ENCODE data around the gene UNC13D. TPM values are rescaled to one million over a fixed set of nuclear protein-coding genes. Genes with fewer than 3 reads are reported as not detected.
"Not testable (repeated sequence)": the region's sequence is repeated elsewhere in the genome, so short reads cannot be mapped to it uniquely, and the experiment has no call there.

Gene UNC13D
- total and polyA plus RNA-seq, 10 donors, result 36.4 to 187 (median 120) TPM

DNA sequence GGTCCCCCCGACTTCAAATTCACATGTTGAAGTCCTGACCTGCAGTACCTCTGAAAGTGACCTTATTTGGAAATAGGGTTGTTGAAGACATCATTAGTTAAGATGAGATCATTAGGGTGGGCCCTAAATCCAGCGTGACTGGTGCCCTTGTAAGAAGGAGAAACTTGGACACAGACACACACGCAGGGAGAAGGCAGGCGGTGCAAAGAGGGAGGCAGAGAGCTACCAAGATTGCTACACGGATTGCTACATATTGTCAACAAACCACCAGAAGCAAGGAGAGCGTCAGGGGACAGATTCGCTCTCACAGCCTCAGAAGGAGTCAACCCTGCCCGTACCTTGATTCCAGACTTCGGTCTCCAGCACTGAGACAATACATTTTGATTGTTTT, 17.7 kb upstream of the UNC13D start:
- WGBS, 5 donors, result 66 to 90% (median 74%) methylated on average over 9 of the region's 9 CpGs
- intact Hi-C loops (cut with DNase I; ENCODE audit: low total_unique reads), result no loop called here
- Histone ChIP-seq H3K36me3 (no peaks in the 10 kb centered on the region), H3K27me3 (replicated peaks in 1 of 7) (no peaks in the 10 kb centered on the region), H3K4me3 (no peak overlapping the region), H3K9me3 (no peaks in the 10 kb centered on the region), H3K4me1 (peaks cover 22 to 71% (median 54%) of the 10 kb centered on the region in 6 donors), H3K27ac (peak overlapping the region in 1 of 8 donors; percentile 59)
- no peak for DNase-seq
- TF ChIP-seq, protein P1, sequence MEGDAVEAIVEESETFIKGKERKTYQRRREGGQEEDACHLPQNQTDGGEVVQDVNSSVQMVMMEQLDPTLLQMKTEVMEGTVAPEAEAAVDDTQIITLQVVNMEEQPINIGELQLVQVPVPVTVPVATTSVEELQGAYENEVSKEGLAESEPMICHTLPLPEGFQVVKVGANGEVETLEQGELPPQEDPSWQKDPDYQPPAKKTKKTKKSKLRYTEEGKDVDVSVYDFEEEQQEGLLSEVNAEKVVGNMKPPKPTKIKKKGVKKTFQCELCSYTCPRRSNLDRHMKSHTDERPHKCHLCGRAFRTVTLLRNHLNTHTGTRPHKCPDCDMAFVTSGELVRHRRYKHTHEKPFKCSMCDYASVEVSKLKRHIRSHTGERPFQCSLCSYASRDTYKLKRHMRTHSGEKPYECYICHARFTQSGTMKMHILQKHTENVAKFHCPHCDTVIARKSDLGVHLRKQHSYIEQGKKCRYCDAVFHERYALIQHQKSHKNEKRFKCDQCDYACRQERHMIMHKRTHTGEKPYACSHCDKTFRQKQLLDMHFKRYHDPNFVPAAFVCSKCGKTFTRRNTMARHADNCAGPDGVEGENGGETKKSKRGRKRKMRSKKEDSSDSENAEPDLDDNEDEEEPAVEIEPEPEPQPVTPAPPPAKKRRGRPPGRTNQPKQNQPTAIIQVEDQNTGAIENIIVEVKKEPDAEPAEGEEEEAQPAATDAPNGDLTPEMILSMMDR (IDR thresholded peaks at IDR 0.05 in 8 of 11, conservative IDR thresholded peaks at IDR 0.05 in 3 of 11), result no peak
- TF ChIP-seq POLR2A (IDR thresholded peaks at IDR 0.05) (no peak), POLR2AphosphoS5 (IDR thresholded peaks at IDR 0.05) (no peak)

DNA sequence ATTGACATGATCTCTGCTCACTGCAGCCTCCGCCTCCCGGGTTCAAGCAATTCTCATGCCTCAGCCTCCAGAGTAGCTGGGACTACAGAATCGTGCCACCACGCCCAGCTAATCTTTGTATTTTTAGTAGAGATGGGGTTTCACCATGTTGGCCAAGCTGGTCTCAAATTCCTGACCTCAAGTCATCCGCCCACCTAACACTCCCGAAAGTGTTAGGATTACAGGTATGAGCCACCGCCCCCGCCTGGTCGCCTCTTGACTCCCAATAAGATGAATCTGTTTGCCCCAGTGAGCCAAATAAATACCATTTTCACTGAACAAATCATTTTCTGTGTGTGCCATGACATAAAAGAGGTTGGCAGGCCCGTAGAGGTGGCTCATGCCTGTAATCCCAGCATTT, 15.2 kb upstream of the UNC13D start:
- intact Hi-C loops (cut with DNase I; ENCODE audit: low total_unique reads); H3K36me3 ChIP-seq; H3K9me3 ChIP-seq; H3K27me3 ChIP-seq (replicated peaks in 1 of 7); DNase-seq: not testable (repeated sequence)
- WGBS, 5 donors, result 86 to 92% (median 88%) methylated on average over 10 of the region's 10 CpGs
- peak overlapping the region; percentile 80 to 99 (median 92) for H3K27ac ChIP-seq
- peak overlapping the region in 1 of 8 donors; percentile 42 for H3K4me3 ChIP-seq
- peaks cover 21 to 79% (median 56%) of the 10 kb centered on the region in 6 donors for H3K4me1 ChIP-seq

DNA sequence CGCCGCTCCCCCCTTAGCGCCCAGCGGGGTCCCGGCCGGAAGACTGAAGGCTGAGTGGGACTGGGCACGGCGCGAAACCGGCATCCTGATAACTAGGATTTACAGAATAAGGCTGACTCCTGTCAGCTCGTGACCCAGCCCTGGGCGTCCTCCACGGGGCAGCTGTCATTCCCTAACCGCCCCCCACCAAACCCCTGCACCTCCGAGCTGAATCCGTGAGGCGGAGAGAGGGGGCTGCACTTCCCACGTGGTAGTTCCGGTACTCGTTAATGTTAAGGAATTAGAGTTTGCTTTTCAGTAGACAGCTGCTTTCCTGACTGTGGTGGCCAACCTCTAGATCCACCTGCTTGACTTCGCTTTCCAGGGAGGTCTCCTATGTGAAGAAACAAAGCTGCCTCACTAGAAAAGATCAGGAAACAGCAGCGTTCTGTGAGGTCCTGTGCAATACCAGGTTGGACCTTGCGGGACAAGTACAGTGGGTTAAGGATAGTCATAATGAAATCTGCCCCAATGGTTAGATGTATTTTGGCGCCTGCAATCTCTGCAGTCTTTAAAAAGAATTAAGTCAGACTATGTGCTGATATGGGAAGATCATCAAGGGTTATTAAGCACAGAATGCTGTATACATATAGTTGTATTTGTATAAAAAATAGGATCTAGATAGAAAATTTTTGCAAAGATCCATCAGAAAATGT, 12.0 kb upstream of the UNC13D start:
- peaks cover 36 to 89% (median 67%) of the 10 kb centered on the region in 6 donors for H3K4me1 ChIP-seq
- H3K4me3 ChIP-seq, result peak overlapping the region; percentile 63 to 87 (median 82)
- H3K36me3 ChIP-seq, result peaks cover 0 to 23% (median 14%) of the 10 kb centered on the region in 6 donors
- H3K27ac ChIP-seq, result peak overlapping the region; percentile 99 to 100 (median 100)
- no peaks in the 10 kb centered on the region for H3K9me3 ChIP-seq
- no peak for TF ChIP-seq POLR2AphosphoS5 (IDR thresholded peaks at IDR 0.05)
- TF ChIP-seq, protein P1 (IDR thresholded peaks at IDR 0.05 in 8 of 11, conservative IDR thresholded peaks at IDR 0.05 in 3 of 11), result no peak
- intact Hi-C loops (cut with DNase I; ENCODE audit: low total_unique reads), result no loop called here
- WGBS, 5 donors, result 1 to 3% (median 2%) methylated on average over 14 to 24 of the region's 24 CpGs
- no peak for DNase-seq
- no peaks in the 10 kb centered on the region for H3K27me3 ChIP-seq (replicated peaks in 1 of 7)

DNA sequence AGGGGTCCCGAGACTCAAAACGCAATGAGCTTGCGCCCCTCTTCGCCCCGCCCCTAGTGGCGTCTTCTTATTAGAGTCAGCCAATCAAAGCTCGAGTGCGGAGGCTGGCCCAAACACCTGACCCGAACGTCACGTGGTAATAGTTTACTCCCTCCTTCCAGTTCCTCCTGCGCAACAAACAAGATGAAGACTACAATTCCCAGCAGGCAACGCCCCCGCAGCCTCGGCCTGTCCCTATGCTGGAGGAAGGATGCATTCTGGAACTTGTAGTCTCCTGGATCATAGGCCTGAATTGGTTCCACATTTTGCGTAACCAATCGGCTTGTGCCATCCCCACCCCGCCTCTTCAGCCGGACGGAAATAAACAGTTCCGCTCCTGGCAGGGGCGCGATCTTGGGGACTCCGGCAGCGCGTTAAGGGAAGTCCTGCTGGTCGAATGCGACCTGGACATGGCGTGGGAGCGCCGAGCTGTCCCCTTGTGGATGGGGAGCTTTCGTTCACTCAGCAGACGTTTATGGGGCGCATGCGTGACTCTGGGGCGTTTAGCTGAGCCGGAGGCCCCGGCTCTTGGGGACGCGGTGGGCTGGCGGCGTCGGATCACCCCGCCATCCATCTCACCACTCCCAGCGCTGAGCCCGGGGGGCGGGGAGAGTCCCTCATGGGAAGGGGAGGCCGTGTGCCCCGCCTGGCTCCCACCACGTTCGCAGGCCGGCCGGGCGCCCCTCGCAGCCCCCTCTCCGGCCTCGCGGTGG, 11.3 kb upstream of the UNC13D start, which contains the start of gene WBP2:
Gene WBP2, minus strand, starts transcription at position 26 of the 752 bp plus-strand sequence. CDS start 38 bp downstream, outside the sequence.
- 0 to 2% (median 0%) methylated on average over 21 to 58 of the region's 58 CpGs for WGBS, 5 donors
- Histone ChIP-seq H3K4me3 (peak within 1 kb of the TSS; percentile 63 to 87 (median 82)), H3K27me3 (replicated peaks in 1 of 7) (no peaks in the 10 kb centered on the region), H3K36me3 (peaks cover 0 to 30% (median 22%) of the 10 kb centered on the region in 6 donors), H3K27ac (peak within 1 kb of the TSS; percentile 99 to 100 (median 100)), H3K4me1 (peaks cover 44 to 89% (median 72%) of the 10 kb centered on the region in 6 donors), H3K9me3 (no peaks in the 10 kb centered on the region)
- peak; percentile 98 for DNase-seq
- TF ChIP-seq, protein P1 (IDR thresholded peaks at IDR 0.05 in 8 of 11, conservative IDR thresholded peaks at IDR 0.05 in 3 of 11), result peak in 10 of 11 experiments; percentile 29 to 65 (median 52)
- TF ChIP-seq POLR2AphosphoS5 (IDR thresholded peaks at IDR 0.05) (peak; percentile 100), POLR2A (IDR thresholded peaks at IDR 0.05) (peak; percentile 95 to 97 (median 96))
- intact Hi-C loops (cut with DNase I; ENCODE audit: low total_unique reads), result no loop called here
